Ovary (tissue), 3 donors: ENCODE measurements around the gene DUT.

Experiments
- POLR2A ChIP-seq: fragments of 450-650 bp; IDR thresholded peaks from one replicate; pipeline ENCODE4 v1.6.1; 2017; ENCODE audit warnings: antibody characterized with exemption, mild to moderate bottlenecking, moderate library complexity
- TF ChIP-seq, protein P1 (sequence below), 3 donors: fragments of 450-650 bp in 2 of 3; fragments of 200-600 bp in 1 of 3; IDR thresholded peaks; one replicate each; pipeline versions ENCODE4 v1.5.1 to v1.8.0; 2016 to 2022; ENCODE audit warnings: antibody characterized with exemption in 3 of 3, mild to moderate bottlenecking in 1 of 3
- donor health status: DM: no; HTN: no; CAD: no.

DNA sequence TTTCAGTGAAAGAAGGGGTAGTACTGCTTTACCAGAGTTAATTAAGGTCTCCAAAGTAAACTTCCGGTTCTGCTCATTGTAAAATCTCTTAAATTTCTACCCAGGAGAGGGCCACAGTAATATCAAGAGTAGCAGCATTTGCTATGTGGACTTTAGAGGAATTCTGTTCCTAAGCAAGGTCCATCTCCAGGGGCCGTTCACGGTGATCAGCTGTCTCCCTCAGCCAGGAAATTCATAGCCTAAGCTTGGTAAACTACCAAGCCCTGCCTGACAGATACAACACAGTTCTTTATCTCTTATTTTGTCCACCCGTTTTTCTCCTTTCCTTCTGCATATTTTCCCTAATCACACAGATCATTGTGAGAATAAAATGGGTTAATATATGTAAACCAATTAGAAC, 2.3 kb downstream of the DUT start:
- TF ChIP-seq POLR2A, result no peak
- TF ChIP-seq, protein P1, sequence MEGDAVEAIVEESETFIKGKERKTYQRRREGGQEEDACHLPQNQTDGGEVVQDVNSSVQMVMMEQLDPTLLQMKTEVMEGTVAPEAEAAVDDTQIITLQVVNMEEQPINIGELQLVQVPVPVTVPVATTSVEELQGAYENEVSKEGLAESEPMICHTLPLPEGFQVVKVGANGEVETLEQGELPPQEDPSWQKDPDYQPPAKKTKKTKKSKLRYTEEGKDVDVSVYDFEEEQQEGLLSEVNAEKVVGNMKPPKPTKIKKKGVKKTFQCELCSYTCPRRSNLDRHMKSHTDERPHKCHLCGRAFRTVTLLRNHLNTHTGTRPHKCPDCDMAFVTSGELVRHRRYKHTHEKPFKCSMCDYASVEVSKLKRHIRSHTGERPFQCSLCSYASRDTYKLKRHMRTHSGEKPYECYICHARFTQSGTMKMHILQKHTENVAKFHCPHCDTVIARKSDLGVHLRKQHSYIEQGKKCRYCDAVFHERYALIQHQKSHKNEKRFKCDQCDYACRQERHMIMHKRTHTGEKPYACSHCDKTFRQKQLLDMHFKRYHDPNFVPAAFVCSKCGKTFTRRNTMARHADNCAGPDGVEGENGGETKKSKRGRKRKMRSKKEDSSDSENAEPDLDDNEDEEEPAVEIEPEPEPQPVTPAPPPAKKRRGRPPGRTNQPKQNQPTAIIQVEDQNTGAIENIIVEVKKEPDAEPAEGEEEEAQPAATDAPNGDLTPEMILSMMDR (IDR thresholded peaks at IDR 0.05), result no peak
